Measurements from ENCODE around the gene GNAQ.
"Not testable (repeated sequence)": the region's sequence is repeated elsewhere in the genome, so short reads cannot be mapped to it uniquely, and the experiment has no call there.

The GNAQ gene

DNA sequence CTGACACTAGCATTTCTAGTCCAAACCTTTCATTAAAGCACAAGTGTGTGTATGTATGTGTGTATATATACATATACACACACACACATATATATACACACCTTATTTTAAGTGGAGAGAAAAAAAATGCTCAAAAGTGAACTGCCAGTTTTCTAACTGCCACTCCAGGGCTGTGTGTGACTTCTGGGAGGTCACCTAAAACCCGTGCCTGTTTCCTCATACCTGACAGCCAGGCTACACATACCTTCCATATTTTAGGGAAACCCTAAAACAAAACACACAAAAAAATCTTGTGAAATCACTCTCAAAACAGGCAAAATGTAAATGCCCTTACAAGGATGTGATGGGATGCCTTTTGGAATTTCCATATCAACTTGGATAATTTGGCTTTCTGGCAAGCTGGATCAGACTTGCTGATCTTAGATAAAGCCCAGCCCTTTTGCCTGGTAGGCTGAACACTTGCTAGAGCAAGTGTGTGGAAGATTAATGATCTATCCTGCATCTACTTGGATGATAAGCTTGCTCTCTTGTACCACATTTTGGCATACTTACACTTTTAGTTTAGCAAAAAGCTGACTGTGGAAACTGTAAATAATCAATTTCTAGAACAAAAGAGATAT, 127.8 kb downstream of the GNAQ start:
- no peak for DNase-seq

DNA sequence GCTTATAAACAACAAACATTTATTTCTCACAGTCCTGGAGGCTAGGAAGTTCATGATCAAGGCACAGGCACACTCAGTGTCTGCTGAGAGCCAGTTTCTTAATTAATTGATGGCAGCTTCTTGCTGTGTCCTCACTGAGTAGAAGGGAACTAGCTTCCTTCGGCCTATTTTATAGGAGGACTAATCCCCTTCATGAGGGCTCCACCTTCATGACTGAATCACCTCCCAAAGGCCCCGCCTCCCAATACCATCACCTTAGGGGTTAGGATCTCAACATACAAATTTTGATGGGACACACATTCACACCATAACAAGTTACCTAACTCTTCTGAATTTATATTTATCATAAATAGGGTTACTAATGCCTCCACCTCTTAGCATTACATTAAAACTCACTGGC, 129.8 kb downstream of the GNAQ start:
- DNase-seq = no peak

- no peak for DNase-seq
Measured at GRCh38 chr9:77901018-77901417, 130.6 kb downstream of the GNAQ start.

DNA sequence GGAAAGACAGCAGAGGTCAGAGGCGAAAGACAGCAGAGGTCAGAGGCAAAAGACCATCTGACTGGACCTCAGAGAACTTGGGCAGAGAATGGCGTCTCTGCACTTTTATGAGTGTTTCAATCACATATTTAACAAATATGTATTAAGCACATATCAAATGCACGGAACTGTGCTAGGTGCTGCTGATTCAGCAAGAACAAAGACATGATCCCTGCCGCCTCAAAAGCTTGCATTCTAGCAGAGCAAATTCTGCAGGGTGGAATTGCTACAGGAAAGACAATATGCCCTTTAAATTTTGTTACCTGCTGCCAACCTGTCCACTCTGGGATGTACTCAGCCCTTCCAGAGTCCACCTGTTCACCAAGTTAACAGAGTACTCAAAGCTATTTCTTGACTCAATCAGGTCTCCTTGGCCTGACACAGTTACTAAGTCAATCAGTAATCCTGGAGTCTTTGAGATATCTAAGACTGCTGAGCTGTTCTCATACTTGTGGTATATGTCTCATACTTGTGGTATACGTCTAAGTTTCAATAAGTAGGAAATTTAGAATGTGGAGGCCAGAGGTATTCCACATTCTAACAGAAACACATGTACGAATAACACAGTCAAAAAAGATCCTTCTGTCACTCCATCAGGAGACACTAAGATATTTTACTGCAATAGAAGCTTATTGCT, 131.8 kb downstream of the GNAQ start:
- no peak for DNase-seq

DNA sequence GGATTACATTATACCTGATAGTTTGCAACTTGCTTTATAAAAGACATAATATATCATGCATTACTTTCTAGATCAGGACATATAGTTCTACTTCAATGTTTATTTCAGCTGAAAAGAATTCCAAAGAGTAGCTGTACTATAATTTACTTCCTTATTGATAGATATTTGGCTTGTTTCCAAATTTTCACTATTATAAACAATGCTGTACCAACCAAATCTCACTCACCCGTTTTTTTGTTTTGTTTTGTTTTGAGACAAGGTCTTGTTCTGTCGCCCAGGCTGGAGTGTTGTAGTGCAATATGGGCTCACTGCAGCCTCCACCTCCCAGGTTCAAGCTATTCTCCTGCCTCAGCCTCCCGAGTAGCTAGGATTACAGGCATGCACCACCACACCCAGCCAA, 132.7 kb downstream of the GNAQ start:
- no peak for DNase-seq

DNA sequence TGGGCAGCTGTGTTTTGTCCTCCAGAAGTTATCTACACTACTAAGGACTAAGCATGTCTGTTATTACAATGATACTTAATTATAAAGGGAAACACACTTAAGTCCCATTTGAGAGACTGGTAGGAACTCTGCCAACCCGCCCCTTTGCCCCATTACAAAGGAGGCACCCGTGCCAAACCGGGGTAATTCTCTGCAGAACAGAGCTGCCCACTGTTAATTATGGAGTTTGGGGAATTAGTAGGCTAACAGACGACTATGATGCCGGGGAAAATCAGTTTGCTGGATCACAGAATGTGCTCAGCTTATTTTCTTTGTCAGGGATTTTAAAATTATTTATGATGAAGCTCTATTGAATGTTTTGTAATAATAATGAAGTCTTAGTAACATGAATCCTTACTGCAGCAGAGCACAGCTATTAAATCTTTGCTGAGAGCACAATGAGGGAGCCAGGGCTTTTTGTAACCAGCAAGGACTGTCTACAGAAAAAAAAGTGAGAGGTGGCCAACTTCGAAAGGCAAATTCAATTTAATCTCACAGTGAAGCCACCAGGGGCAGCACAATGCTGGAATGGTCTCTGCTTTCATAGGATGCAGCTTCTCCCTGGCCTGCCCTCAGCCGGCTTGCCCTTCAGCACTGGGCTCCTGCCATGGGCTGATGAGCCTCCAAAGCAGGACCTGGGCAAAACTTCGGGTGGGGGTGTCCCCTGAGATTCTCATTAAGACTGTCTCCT, 134.5 kb downstream of the GNAQ start:
- no peak for DNase-seq

DNA sequence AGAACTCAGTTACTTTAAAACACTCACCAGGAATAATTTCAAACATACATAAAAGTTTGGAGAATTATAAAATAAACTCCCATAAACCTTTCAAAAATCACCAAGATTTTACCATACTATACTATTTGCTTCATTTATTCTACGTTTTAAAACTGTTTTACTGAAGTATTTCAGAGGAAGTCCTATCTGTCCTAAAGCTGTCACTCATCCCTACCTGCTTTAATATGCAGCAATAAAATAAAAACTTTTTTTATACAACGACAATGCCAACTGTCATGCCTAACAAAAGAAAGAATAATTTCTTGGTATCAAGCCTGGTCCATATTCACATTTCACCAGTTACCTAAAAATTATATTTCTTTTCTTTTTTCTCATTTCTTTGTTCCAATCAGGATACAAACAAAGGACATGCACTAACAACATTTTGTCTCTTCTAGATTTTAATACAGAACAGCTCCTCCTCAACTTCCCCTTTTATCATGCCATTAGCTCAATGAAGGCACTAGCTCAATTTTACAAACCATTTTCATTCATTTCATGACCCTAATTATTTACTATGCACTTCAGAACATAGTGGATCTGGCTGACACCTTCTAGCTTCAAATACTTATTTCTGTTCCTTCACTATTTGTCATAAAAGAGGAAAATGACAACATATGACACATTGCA, 135.2 kb downstream of the GNAQ start:
- peak in 2 of 4 experiments; percentile 13 to 26 for DNase-seq

DNA sequence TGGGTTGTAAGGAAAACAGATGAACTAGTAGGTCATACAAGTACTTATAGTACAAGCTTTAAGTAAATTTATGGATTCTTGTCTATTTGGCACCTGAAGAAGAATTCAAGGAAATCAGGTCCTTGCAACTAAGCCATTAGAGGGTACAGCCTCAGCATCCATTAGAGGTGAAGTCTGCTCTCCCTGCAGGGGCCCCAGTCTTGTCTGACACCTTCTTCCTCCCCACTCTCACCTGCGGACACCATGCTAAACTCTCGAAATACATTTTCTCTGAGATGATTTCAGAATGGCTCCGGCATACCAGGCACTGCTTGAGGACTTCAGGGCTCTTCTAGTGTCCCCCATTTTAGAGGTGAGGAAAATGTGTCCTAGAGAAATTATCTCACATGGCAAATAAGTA, 137.9 kb downstream of the GNAQ start:
- DNase-seq = no peak

GRCh38 chr9:77892955-77893514, 138.6 kb downstream of the GNAQ start:
- DNase-seq = no peak

GRCh38 chr9:77892171-77892570, 139.4 kb downstream of the GNAQ start:
- DNase-seq = peak; percentile 10 to 53 (median 43)

DNA sequence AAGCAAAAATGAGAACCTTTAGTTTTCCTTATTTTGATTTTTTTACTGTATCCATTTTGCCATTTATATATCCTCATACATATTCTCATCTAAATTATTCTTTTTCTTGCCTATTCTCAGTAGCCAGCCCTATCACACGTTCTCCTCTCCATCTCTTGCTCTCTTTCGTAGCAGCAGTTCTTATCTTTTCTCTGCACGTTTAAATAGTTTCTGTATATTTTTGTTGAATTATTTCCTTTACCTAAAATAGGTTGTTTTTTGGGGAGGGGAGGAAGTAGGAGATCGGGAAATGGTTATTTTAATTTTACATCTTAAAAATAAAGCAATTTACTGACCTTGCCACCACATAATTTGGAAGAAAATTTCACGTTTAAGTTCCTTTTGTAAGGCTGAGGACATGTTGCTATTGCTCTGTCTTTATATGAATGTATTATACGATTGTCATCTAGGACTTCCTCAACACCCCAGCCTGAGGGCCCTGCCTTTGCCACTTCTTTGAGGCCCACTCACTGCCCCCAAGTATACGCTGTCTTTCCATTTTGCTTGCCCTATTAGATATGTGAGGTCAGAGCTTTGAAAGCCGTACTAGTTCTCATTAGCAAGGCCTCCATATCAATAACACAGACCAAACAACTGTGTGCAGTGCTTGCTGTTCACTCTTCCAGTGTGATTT, 140.3 kb downstream of the GNAQ start:
- peak in 1 of 4 experiments; percentile 8 for DNase-seq

DNA sequence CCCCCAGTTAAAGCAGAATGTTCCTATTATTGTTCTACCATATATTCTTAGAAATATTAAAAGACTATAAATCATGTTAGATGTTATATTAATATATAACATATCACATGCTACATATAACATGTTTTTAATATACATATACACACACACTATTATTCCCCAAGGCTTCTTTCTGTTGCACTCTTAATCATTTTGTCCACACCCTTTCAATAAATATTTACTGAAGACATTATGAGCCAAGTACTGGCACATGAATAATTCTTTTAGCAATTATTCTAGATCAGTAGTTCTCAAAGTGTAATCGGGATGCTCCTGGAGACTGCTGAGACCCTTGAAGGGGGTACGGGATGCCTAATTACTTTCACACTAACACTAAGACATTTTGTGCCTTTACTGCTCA, 143.9 kb downstream of the GNAQ start:
- DNase-seq = no peak

GRCh38 chr9:77885104-77885672, 146.4 kb downstream of the GNAQ start:
- no peak for DNase-seq

GRCh38 chr9:77883846-77884771, 147.5 kb downstream of the GNAQ start:
- no peak for DNase-seq

GRCh38 chr9:77883133-77883532, 148.5 kb downstream of the GNAQ start:
- DNase-seq = no peak

- DNase-seq = no peak
Measured at GRCh38 chr9:77882294-77882693, 149.3 kb downstream of the GNAQ start.

DNA sequence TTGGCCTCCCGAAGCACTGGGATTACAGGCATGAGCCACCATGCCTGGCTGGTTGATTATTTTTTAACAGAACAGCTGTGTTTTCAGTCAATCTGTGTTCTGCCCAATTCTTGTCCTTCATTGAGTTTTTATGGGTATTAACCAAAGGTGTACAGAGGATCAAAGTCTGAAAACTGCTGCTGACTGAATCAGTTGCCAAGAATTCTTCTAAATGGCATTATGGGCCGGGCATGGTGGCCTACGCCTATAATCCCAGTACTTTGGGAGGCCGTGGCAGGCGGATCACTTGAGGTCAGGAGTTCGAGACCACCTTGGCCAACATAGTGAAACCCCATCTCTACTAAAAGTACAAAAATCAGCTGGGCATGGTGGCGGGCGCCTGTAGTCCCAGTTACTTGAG, 150.0 kb downstream of the GNAQ start:
- DNase-seq = not testable (repeated sequence)

DNA sequence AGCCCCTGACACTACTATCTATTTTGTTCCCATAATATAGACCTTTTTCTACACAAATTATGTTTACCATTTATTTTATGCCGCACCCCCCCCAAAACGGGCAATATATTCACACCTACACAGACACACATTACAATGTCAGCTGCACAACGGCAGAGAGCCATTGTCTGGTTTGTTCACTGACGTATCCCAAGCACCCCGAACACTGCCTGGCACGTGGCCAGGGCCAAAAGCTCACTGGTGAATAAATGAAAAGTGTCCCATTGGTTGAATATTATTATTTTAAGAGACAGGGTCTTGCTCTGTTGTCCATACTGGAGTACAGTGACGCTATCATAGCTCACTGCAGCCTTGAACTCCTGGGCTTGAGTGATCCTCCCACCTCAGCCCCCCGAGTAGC, 150.5 kb downstream of the GNAQ start:
- DNase-seq = no peak

GRCh38 chr9:77879437-77879943, 152.1 kb downstream of the GNAQ start:
- DNase-seq = no peak

GRCh38 chr9:77878793-77879192, 152.8 kb downstream of the GNAQ start:
- peak in 2 of 4 experiments; percentile 18 to 20 for DNase-seq

DNA sequence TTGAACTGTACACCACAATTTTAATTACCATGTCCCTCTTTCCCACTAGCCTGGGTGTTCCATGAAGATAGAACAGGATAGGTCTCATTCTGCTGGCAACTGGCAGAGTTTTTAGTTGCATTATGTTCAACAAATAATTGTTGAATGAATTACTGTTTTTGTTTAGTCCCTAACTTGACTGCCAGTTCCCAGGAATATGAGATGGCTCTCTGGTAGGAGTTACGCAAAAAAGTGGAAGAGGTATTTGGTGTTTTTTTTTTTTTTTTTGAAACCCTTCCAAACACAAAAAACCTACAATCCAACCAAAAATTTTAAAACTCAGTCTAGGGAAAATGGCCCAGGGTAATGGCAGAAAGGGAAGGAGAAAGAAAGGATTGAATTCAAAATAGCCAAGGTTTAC, 153.6 kb downstream of the GNAQ start:
- DNase-seq = no peak

Measured in suppressor macrophage (primary cell).